NCI-H526 (cell line): ENCODE data around the gene ZSWIM5.
A peak's percentile ranks its signal among the peaks of the same experiment; 100 is the strongest.
"Not testable (repeated sequence)": the region's sequence is repeated elsewhere in the genome, so short reads cannot be mapped to it uniquely, and the experiment has no call there.

ENCODE experiments used
- DNase-seq, 2 experiments: peaks; one replicate each; lab custom pipeline; 2025; lab: John Stamatoyannopoulos, UW

ZSWIM5 gene

DNA sequence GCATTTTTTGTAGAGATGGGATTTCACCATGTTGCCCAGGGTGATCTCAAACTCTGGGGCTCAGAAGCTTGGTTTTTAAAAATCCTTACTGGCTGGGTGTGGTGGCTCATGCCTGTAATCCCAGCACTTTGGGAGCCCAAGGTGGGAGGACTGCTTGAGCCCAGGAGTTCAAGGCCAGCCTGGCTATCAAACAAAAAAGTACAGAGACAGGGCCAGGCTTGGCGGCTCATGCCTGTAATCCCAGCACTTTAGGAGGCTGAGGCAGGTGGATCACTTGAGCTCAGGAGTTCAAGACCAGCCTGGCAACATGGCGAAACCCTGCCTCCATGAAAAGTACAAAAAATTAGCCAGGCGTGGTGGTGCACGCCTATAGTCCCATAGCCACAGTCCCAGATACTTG is 112.0 kb downstream of the ZSWIM5 start:
- DNase-seq, result not testable (repeated sequence)

DNA sequence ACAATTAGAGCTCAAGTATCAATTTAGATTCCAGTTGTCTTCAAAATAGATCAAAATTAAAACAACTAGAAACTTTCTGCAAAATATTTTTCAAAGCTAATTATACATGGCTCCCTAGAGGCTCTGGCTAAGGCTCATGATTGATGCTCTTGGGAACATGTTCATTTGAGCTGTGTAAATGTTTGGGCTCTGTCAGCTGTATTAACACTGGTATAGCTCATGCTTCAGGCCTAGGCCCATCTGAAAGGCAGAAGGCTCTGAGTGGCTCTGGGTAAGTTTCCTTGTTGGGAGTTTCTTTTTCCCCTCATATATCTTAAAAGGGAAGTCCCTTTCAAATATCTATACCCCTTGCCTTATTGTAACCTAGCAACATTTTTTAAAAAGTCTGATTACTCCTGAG is 113.1 kb downstream of the ZSWIM5 start:
- no peak for DNase-seq

DNA sequence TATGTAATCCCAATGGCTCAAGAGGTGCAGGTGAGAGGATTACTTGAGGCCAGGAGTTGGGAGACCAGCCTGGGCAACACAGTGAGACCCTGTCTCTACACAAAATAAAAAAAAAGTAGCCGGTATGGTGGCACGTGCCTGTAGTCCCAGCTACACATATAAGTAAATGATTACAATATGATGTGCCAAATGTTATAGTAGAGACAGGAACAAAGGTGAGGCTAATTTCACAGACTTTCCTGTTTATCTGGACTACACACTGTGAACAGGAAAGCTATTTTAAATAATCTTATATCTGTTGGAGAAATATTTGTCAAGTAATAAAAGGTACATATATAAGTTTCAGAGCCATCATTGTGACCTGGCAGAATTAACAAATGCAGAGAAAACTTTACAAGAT is 116.7 kb downstream of the ZSWIM5 start:
- no peak for DNase-seq

DNA sequence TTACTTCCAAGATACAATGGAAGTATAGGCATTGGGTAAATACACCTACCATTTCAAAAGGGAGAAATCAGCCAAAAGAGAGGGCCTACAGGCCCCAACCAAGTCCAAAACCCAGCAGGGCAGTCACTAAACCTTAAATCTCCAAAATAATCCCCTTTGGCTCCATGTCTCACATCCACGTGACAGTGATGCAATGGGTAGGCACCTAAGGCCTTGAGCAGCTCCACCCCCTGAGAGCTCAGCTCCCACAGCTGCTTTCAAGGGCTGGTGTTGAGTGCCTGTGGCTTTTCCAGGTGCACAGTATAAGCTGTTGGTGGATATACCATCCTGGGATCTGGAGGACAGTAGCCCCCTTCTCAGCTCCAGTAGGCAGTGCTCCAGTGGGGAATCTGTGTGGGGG is 121.8 kb downstream of the ZSWIM5 start:
- no peak for DNase-seq

DNA sequence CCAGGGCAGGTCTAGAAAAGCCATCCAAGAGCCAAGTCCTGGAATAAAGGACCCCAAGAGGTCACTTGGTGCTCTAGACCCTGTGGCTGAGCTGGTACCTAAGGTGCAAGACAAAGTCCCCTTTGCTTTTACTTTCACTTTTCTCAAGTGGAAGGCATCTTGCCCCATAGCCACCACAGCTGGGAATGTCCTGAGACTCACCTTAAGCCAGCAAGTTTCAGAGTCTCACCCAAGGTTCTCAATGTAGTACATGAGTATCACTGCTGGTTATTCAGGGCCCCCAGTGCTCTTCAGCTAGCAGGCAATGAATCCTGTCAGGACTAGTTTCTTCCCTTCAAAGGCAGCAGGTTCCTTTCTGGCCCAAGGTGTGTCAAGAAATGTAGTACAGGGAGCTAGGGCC is 126.9 kb downstream of the ZSWIM5 start:
- no peak for DNase-seq

DNA sequence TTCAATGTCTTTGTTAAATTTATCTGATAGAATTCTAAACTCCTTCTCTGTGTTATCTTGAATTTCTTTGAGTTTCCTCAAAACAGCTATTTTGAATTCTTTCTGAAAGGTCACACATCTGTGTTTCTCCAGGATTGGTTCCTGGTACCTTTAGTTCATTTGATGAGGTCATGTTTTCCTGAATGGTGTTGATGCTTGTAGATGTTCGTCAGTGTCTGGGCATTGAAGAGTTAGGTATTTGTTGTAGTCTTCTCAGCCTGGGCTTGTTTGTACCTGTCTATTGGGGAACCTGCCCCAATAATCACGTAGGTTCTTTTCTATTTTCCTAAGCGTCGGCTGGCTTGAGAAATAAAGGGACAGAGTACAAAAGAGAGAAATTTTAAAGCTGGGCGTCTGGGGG is 129.4 kb downstream of the ZSWIM5 start:
- DNase-seq, result not testable (repeated sequence)

DNA sequence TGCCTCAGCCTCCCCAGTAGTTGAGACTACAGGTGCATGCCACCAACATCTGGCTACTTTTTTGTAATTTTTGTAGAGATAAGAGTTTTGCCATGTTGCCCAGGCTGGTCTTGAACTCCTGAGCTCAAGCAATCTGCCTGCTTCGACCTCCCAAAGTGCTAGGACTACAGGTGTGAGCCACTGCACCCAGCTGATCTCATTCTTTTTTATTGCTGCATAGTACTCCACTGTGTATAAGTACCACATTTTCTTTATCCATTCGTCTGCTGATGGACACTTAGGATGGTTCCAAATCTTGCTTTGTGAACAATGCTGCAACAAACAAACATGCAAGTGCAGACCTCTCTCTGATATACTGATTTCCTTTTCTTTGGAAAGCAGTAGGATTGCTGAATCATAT is 134.8 kb downstream of the ZSWIM5 start:
- DNase-seq, result no peak

DNA sequence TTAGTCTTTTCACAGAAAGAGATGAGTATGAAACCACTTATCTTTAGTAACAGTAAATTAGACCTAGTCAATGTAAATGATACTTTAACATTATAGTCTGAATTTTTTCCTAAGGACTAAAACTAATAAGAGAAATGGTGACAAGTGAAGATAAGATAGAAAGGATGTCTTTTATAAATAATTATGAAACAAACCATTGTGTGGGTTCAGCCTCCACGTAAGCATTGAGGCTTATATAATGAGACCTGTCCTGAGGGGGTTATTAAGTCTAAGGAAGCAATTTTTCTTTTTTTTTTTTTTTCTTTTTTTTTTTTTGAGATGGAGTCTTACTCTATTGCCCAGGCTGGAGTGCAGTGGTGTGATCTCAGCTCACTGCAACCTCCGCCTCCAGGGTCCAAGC is 138.6 kb downstream of the ZSWIM5 start:
- no peak for DNase-seq

DNA sequence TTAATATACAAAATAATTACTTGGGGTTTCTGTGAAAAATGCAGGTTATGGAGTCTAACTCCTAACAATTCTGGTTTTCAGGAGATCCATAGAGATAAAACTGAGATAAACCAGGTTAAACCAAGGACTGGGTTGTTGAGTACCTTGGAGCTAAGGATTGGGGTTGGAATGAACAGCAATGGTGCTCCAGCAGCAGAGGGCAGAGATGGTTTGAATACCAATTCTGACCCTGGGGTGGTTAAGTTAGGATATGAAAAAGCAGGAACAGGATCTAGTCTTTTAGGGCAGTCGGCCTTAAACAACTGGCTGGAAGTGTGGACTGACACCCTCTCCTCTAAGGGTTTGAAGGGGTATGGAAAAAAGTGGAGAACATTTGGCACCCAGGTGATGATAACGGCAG is 141.3 kb downstream of the ZSWIM5 start:
- no peak for DNase-seq

DNA sequence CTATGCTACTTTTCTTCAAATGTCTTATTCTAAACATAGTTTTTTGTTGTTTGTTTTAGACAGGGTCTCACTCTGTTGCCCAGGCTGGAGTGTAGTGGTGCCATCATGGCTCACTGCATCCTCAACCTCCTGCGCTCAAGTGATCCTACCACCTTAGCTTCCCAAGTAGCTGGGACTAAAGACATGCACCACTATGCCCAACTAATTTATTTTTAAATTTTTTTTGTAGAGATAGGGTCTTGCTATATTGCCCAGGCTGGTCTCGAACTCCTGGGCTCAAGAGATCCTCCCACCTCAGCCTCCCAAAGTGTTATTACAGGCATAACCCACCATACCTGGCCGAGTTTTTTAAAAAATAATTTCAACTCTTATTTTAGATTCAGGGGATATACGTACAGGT is 143.9 kb downstream of the ZSWIM5 start:
- not testable (repeated sequence) for DNase-seq

DNA sequence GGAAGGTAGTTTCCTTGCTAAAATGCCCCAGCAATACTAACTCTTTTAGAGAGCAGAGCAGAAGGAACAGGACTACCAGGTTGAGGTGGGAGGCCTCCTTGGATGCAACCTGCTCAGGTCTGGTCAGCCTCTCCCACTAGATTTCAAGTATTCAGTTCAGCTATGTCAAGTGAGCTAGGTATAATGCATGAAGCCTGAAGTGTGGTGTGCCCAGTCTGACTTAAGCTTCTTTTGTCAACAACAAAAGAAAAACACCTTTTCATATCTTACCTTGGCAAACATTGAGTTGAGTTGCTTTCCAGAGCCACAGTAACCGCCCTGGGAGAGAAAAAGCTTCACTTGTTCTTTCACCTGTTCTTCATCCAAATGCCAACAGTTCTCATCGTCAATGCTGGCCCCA is 146.6 kb downstream of the ZSWIM5 start:
- DNase-seq, result no peak

DNA sequence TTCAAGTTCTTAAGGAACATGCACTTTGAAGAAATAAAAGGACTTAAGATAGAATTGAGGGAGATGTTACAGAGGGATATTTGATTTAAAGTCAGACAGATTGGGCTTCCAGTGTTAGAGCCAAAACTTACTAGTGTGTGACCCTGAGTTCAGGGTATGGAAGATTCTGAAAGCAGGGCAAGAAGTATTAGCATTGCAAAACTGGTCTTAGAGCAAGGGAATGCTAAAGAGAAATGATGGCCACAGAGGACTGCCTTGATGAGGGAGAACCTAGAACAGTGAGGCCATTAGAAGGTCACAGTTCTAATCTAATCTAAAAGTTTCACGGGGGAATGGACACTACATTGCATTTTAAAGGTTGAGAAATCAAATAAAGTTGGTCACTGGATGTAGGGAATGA is 148.9 kb downstream of the ZSWIM5 start:
- DNase-seq, result no peak

DNA sequence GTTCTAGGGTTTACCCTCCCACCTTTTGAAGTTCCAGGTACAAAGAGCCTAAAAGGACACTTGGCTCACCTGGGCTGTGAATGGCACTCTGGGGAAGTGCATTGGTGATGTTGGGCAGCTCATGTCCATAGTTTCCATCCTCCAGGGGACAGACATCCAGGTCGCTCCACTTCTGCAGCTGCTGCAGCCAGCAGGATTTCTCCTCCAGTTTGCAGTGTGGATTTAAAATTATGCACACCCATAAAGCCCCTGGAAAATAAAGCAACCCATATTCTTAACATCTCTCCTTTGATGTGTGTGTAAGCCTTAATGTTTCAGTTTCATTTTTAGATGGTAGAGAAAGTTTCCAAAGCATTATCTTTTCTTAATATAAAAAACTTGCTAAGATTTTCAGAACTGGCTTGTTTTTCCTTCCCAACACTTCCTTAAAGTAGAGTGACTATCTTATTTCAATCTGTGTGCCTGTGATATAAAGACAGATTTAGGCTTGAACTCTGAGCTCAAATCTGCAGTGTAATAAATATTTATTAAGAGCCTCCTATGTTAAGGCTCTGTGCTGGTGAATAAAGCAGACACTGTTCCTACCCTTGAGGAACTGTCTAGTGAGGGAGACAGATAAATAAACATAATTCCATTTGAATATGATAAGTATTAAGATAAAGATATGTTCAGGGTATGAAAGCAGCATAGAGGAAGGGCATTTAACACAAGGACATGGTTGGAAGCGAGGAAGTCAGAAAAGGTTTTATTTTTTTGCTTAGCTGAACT is 155.2 kb downstream of the ZSWIM5 start:
- DNase-seq, result peak; percentile 13 to 14

DNA sequence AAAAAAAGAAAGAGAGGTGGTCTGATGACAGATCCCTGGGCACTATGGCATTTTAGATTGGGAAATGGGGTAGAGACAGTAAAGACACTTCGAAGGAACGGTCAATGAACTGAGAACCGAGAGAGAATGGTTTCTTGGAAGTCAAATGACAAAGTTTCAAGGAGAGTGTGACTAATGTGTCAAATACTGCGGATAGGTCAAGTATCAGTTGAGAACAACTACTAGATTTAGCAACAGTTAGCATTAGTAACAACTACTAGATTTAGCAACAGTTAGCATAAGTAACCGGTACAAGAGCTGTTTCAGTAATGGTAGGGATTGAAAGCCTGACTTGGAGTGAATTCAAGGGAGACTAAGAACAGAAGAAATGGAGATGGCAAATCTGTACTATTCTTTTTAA is 159.4 kb downstream of the ZSWIM5 start:
- DNase-seq, result no peak

DNA sequence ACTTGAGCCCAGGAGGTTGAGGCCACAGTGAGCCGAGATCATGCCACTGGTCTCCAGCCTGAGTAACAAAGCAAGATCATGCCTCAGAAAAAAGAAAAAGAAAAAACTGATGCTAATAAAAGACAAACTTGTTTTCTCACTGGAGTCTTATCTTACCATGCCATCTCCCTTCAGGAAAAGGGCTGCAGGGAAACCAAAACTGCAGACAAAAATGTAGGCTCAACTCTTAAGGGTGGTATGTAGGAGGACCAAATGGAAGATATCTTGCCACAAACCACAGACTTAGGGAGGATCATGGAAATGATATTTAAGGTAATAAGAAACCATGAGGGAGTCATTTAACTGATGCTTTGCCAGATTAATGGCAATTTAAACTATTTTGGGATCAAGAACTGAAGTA is 161.5 kb downstream of the ZSWIM5 start:
- DNase-seq, result no peak

DNA sequence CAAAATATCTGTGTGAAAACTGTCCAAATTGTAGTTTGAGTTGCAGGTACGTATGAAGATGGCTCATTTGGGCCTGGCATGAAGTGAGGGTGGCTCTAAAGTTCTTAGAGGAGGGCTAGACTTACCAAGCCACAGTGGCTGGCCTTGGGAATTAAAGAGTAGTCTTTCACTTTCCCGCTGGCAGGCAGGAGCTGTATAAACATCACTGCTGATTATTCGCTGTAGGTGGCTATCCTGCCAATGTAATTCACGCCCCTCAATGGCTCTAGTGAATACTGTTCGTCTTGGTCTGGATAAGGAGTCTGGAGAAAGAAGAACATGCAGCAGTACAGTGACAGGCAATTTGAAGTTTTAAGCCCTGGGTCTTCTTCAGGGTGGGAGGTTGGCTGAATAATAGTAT is 163.3 kb downstream of the ZSWIM5 start:
- DNase-seq, result peak; percentile 26 to 42

DNA sequence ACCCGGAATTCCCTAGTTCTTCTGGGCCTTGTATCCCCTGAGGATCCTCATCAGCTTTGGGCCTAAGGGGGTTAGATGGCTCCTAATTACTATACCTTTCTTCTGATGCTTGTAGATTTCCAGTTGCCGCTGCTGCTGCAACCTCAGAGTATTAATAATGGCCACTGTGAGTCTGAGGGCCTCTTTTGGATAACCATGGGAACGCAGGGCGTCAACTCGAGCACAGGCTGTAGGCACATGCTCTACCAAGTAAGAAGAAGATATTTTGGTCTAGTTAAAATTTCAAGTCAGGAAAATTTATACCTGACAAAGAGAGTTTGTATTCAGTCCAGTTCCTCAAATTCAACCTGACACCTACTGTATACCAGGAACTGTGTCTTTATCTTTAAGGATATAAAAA is 166.1 kb downstream of the ZSWIM5 start:
- DNase-seq, result no peak

DNA sequence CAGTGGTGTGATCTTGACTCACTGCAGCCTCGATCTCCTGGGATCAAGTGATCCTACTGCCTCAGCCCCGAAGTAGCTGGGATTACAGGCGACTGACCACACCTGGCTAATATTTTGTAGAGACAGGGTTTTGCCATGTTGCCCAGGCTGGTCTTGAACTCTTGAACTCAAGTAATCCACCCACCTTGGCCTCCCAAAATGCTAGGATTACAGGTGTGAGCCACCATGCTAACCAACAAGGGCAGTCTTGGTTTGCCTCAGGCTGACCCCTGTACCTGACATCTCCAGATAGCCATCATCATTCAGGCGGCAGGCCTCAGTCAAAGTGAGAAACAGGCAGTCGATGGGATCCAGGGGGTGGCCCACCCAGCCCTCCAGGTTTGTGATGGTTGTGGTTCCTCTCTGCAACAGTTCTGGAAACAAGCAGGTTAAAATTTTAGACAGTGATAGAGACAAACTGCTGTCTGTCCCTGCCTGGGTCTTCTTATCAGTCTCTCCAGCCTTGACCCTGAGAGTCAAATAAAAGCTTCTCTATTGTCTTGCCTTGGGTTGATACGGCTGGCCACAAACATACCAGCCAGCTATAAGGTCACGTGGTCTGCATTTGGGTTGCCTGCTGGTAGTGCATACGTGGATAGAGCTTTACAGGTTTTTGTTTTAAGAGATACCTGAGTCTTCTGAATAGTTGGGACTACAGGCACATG is 167.6 kb downstream of the ZSWIM5 start:
- DNase-seq, result no peak

DNA sequence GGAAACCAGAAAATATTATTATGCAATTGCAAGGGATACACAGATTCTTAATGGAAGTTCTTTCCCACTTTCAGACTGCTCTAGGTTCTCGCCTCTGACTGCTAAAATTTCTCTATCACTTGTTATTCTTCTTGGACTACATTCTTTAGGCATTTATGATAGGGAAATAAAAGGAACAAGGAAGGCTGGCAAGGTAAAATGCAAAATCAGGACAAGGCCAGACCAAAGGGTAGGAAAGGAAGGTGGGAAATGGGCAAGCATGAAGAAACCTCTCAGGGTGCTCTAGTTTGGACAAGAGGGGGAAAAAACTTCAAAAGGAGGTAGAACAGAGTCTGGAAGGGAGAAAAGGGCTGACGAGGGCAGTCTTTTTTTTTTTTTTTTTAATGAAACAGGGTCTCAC is 168.2 kb downstream of the ZSWIM5 start:
- DNase-seq, result no peak

DNA sequence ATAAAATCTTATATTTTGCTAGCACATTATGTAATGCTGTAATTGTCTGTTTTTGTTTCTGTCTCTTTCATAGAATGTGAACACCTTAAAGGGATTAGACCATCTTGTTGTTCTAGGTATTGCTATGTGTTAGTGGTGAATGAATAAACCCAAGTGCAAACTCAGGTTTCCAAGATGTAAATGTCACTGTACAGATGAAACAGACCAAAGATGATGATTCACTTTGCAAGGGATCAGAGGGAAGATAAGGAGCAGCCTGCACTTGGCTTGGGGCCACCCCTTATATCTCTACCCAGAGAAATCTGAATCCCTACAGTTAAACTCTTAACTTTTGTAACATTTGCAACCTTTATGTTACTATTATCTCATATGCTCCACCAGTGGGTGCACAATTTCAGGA is 168.9 kb downstream of the ZSWIM5 start:
- DNase-seq, result no peak

DNA sequence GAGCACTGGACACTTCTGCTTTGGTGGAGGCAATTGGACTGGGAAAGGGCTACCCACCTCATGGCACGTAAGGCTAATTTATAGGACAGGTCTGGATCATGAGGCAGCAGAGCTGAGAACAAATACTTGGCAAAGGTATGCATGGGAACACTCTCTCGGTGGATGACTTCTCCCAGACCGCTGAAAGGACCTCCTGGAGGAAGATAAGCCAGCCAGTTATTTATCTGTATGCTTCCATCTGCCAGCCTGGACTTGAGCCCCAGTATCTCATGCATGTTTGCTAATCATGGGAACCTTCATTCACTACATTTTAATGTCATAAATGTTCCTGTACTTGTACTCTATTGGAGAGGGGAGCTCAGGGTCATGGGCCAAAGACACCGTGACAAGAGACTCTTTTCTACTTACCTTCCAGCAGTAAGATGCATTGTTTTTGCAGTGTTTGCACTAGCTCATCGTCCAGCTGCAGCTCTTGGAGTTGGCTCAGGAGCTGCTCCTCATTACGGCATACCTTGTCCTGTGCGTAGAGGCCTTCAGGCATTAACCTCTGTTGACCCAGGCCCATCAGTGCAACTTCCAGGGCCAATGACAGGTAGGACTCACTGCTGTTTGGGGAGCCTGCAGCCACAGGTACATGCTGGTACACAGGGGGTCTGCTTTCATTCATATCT is 170.6 kb downstream of the ZSWIM5 start:
- DNase-seq, result no peak

DNA sequence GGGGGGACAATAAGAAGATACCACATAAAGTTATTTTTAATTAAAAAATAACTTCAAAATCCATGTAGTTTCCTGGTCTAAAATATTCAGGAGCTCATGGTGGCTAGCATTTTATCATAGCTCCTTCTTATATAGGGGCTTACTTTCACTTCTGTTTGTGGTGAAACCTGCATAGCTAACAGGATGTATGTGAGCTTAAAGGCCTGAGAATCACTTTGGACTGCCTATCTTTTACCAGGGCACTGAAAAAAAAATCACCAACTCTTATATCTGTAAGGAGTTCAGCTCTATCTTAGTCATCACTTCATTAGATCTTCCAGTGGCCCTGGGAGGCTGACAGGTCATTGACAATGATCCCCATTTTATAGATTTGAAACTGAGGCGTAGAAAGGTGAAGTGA is 173.0 kb downstream of the ZSWIM5 start:
- no peak for DNase-seq

DNA sequence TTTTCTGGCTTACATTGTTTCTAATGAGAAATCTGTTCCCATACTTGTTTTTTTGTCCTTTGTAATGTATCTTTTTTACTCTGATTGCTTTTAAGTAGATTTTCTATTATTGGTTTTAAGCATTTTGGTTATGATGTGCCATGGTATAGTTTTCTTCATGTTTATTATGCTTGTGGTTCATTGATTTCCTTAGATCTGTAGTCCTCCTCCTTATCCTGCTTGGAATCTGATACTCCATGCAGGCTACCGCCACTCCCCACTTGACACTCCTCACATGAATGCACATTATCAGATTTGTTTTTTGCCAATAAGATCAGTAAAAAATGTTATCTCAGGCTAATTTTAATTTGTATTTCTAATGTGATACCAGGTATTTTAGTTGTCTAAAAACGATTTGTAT is 173.6 kb downstream of the ZSWIM5 start:
- DNase-seq, result no peak
